ENCODE results near the gene IFT80. TPM values are rescaled to one million over a fixed set of nuclear protein-coding genes. Genes with fewer than 3 reads are reported as not detected.

Gene IFT80
- total RNA-seq, 1 experiment from 2014 or later: 26.9 TPM

DNA sequence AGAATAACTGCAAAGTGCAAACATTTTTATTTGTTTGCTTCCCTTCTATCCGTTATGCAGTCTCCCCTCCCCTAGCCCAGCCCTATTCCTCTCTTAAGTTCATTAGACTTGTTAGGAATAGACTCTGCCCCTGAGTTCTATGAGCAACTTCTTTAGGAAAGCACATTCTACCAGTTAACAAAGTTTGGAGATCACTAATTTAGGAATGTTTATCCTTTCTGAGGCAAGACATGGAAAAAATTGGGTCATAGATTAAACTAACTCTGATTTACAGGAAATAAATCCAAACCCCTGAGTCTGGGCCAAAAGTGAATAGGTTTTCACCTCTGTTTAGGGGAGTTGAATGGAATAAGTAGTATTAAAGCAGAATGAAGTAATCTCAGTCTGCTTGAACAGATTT, 139.4 kb downstream of the IFT80 start (continued):
- no peak for TF ChIP-seq E2F5 (CRISPR knock-in tag; IDR thresholded peaks at IDR 0.05)

DNA sequence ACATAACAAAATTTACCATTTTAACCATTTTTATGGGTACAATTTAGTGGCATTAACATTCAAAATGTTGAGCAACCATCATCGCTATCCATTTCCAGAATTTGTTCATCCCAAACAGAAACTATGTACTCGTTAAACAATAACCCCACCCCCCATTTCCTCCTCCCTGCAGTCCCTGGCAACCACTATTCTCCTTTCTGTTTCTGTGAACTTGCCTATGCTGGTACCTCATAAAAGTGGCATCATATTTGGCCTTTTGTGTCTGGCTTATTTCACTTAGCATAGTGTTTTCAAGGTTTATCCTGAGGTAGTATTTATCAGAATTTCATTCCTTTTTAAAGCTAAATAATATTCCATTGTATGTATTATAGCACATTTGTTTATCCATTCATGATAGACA, 141.4 kb downstream of the IFT80 start:
- H3K4me1 Mint-ChIP-seq: no peaks in the 10 kb centered on the region
- ChIA-PET CTCF (no interaction called here), POLR2A (no interaction called here)
- H3K36me3 Mint-ChIP-seq: no peaks in the 10 kb centered on the region
- TF ChIP-seq, protein P1, sequence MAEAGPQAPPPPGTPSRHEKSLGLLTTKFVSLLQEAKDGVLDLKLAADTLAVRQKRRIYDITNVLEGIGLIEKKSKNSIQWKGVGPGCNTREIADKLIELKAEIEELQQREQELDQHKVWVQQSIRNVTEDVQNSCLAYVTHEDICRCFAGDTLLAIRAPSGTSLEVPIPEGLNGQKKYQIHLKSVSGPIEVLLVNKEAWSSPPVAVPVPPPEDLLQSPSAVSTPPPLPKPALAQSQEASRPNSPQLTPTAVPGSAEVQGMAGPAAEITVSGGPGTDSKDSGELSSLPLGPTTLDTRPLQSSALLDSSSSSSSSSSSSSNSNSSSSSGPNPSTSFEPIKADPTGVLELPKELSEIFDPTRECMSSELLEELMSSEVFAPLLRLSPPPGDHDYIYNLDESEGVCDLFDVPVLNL (CRISPR knock-in tag; IDR thresholded peaks at IDR 0.05; ENCODE audit: borderline replicate concordance, low read depth): no peak
- TF ChIP-seq USF2 (CRISPR knock-in tag; IDR thresholded peaks at IDR 0.05) (no peak), ETV6 (CRISPR knock-in tag; IDR thresholded peaks at IDR 0.05) (no peak), ZBTB21 (CRISPR knock-in tag; IDR thresholded peaks at IDR 0.05; ENCODE audit: borderline replicate concordance) (no peak), NFATC4 (CRISPR knock-in tag; IDR thresholded peaks at IDR 0.05) (no peak), FOXP1 (CRISPR knock-in tag; IDR thresholded peaks at IDR 0.05; ENCODE audit: borderline replicate concordance) (no peak), ZNF263 (CRISPR knock-in tag; IDR thresholded peaks at IDR 0.05; ENCODE audit: low read depth) (no peak), MYBL2 (CRISPR knock-in tag; IDR thresholded peaks at IDR 0.05) (no peak), TEAD1 (CRISPR knock-in tag; IDR thresholded peaks at IDR 0.05) (no peak), HMGA2 (CRISPR knock-in tag; IDR thresholded peaks at IDR 0.05) (no peak), NR2C2 (CRISPR knock-in tag; IDR thresholded peaks at IDR 0.05) (no peak), MXD4 (CRISPR knock-in tag; IDR thresholded peaks at IDR 0.05; ENCODE audit: borderline replicate concordance) (no peak), ZBTB43 (CRISPR knock-in tag; IDR thresholded peaks at IDR 0.05) (no peak), GABPB1 (CRISPR knock-in tag; IDR thresholded peaks at IDR 0.05) (no peak), ATF1 (CRISPR knock-in tag; IDR thresholded peaks at IDR 0.05) (no peak), OVOL2 (CRISPR knock-in tag; IDR thresholded peaks at IDR 0.05; ENCODE audit: borderline replicate concordance) (no peak)
- TF ChIP-seq, protein P2, sequence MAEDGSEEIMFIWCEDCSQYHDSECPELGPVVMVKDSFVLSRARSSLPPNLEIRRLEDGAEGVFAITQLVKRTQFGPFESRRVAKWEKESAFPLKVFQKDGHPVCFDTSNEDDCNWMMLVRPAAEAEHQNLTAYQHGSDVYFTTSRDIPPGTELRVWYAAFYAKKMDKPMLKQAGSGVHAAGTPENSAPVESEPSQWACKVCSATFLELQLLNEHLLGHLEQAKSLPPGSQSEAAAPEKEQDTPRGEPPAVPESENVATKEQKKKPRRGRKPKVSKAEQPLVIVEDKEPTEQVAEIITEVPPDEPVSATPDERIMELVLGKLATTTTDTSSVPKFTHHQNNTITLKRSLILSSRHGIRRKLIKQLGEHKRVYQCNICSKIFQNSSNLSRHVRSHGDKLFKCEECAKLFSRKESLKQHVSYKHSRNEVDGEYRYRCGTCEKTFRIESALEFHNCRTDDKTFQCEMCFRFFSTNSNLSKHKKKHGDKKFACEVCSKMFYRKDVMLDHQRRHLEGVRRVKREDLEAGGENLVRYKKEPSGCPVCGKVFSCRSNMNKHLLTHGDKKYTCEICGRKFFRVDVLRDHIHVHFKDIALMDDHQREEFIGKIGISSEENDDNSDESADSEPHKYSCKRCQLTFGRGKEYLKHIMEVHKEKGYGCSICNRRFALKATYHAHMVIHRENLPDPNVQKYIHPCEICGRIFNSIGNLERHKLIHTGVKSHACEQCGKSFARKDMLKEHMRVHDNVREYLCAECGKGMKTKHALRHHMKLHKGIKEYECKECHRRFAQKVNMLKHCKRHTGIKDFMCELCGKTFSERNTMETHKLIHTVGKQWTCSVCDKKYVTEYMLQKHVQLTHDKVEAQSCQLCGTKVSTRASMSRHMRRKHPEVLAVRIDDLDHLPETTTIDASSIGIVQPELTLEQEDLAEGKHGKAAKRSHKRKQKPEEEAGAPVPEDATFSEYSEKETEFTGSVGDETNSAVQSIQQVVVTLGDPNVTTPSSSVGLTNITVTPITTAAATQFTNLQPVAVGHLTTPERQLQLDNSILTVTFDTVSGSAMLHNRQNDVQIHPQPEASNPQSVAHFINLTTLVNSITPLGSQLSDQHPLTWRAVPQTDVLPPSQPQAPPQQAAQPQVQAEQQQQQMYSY (CRISPR knock-in tag; IDR thresholded peaks at IDR 0.05): no peak
- TF ChIP-seq, protein P3, sequence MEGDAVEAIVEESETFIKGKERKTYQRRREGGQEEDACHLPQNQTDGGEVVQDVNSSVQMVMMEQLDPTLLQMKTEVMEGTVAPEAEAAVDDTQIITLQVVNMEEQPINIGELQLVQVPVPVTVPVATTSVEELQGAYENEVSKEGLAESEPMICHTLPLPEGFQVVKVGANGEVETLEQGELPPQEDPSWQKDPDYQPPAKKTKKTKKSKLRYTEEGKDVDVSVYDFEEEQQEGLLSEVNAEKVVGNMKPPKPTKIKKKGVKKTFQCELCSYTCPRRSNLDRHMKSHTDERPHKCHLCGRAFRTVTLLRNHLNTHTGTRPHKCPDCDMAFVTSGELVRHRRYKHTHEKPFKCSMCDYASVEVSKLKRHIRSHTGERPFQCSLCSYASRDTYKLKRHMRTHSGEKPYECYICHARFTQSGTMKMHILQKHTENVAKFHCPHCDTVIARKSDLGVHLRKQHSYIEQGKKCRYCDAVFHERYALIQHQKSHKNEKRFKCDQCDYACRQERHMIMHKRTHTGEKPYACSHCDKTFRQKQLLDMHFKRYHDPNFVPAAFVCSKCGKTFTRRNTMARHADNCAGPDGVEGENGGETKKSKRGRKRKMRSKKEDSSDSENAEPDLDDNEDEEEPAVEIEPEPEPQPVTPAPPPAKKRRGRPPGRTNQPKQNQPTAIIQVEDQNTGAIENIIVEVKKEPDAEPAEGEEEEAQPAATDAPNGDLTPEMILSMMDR (IDR thresholded peaks at IDR 0.05): no peak
- DNase-seq (ENCODE audit: low spot score) (no peak), ATAC-seq (no peak)
- no peak overlapping the region for H3K4me3 Mint-ChIP-seq
- H3K27ac Mint-ChIP-seq: no peak overlapping the region
- H3K27me3 Mint-ChIP-seq (ENCODE audit: low read depth): no peaks in the 10 kb centered on the region
- H3K9me3 Mint-ChIP-seq: no peaks in the 10 kb centered on the region

Measured in WTC11 (cell line).